Endothelial cell of umbilical vein (primary cell): ENCODE data around the gene RING1. TPM values are rescaled to one million over a fixed set of nuclear protein-coding genes. Genes with fewer than 3 reads are reported as not detected.

Source experiments
- BruUV-seq: library from RNA; stranded (reverse); fragments of 400-500 nt; replicated peaks from 2 replicates; lab custom pipeline; 2021; lab: Mats Ljungman, UMichigan
- CTCF ChIA-PET: fragments of 300-600, 350-600 bp; sonication (Branson Sonifier 250); formaldehyde crosslinking; loops from one replicate; lab custom pipeline; 2021; ENCODE audit warnings: antibody characterized with exemption, inconsistent platforms; lab: Charles Lee
- POLR2A ChIA-PET: fragments of 300-600, 350-600 bp; sonication (Branson Sonifier 250); formaldehyde crosslinking; loops from one replicate; lab custom pipeline; 2021; ENCODE audit warnings: antibody characterized with exemption, inconsistent platforms; lab: Charles Lee
- DNase-seq: peaks from one replicate; pipeline ENCODE4 v3.0.0-alpha.2; 2011; ENCODE audit warnings: low read depth, low spot score
- FAIRE-seq: peaks from 2 replicates; lab custom pipeline; 2011; peaks lifted over from hg19 to GRCh38; lab: Jason Lieb, UNC
- H2AFZ ChIP-seq: 2 replicates; pipeline ENCODE4 v1.6.0; 2012; ENCODE audit warnings: low read depth, low read length, control low read depth, inconsistent platforms
- H3K27ac ChIP-seq: 2 replicates; pipeline ENCODE4 v1.5.1; 2011; ENCODE audit warnings: low read depth, mild to moderate bottlenecking, control low read depth, low read length, moderate library complexity; ENCODE audit not compliant: insufficient read depth
- H3K27me3 ChIP-seq, 2 experiments: 2 replicates each; pipeline versions ENCODE4 v1.6.0 to v1.6.1; 2011; ENCODE audit warnings: low read length in 2 of 2, mixed read lengths in 1 of 2; ENCODE audit not compliant: control insufficient read depth in 2 of 2, insufficient read depth in 2 of 2
- H3K36me3 ChIP-seq, 2 experiments: 2 replicates in 1 of 2; 3 replicates in 1 of 2; pipeline ENCODE4 v1.5.1; 2011; ENCODE audit warnings: low read length in 2 of 2, mild to moderate bottlenecking in 1 of 2, moderate library complexity in 1 of 2; ENCODE audit not compliant: control insufficient read depth in 2 of 2, insufficient read depth in 2 of 2; ENCODE audit errors: extremely low read depth in 1 of 2
- H3K4me1 ChIP-seq: 3 replicates; pipeline ENCODE4 v1.5.1; 2011; ENCODE audit warnings: mild to moderate bottlenecking, low read length; ENCODE audit not compliant: control insufficient read depth, insufficient read depth; ENCODE audit errors: extremely low read depth
- H3K4me2 ChIP-seq: 2 replicates; pipeline ENCODE4 v1.6.1; 2011; ENCODE audit warnings: low read length, control low read depth, mixed read lengths; ENCODE audit not compliant: insufficient read depth
- H3K4me3 ChIP-seq, 3 experiments: fragments of 200-600 bp in 1 of 3; sonication (generic), shearing (Covaris generic) in 1 of 3; replicated peaks in 1 of 3; 2 replicates each; pipeline ENCODE4 v1.5.1; 2011 to 2016; ENCODE audit warnings: control low read depth in 3 of 3, low read length in 3 of 3, mild to moderate bottlenecking in 2 of 3, inconsistent platforms in 1 of 3, low read depth in 1 of 3, moderate library complexity in 1 of 3; ENCODE audit not compliant: insufficient read depth in 1 of 3
- H3K79me2 ChIP-seq: 2 replicates; pipeline ENCODE4 v1.6.0; 2012; ENCODE audit warnings: low read length, inconsistent platforms; ENCODE audit not compliant: control insufficient read depth, insufficient read depth
- H3K9ac ChIP-seq: replicated peaks from 2 replicates; pipeline ENCODE3; 2011; ENCODE audit warnings: low read length, control low read depth; ENCODE audit not compliant: insufficient read depth; ENCODE audit errors: extremely low read depth
- H3K9me1 ChIP-seq: replicated peaks from 3 replicates; pipeline ENCODE4 v1.6.0; 2011; ENCODE audit warnings: mild to moderate bottlenecking, low read length; ENCODE audit not compliant: control insufficient read depth, insufficient read depth; ENCODE audit errors: extremely low read depth
- H3K9me3 ChIP-seq: replicated peaks from 2 replicates; pipeline ENCODE4 v1.5.1; 2012; ENCODE audit warnings: low read length, inconsistent platforms; ENCODE audit not compliant: control insufficient read depth, insufficient read depth
- H4K20me1 ChIP-seq: replicated peaks from 2 replicates; pipeline ENCODE3; 2011; ENCODE audit warnings: mild to moderate bottlenecking, low read length; ENCODE audit not compliant: control insufficient read depth, insufficient read depth; ENCODE audit errors: extremely low read depth
- EZH2 ChIP-seq: IDR thresholded peaks from 2 replicates; pipeline ENCODE4 v1.6.1; 2012; ENCODE audit warnings: borderline replicate concordance, low read depth, mild to moderate bottlenecking, moderate library complexity, low read length, inconsistent platforms; ENCODE audit not compliant: severe bottlenecking
- FOS ChIP-seq: IDR thresholded peaks from 2 replicates; pipeline ENCODE4 v1.6.1; 2011; ENCODE audit warnings: mild to moderate bottlenecking, low read length, moderate library complexity, borderline replicate concordance; ENCODE audit not compliant: insufficient read depth
- GATA2 ChIP-seq: IDR thresholded peaks from 2 replicates; pipeline ENCODE4 v1.7.0; 2011; ENCODE audit warnings: low read depth, mild to moderate bottlenecking, moderate library complexity, mixed read lengths, low read length; ENCODE audit not compliant: insufficient read length, insufficient read depth
- JUN ChIP-seq: IDR thresholded peaks from 2 replicates; pipeline ENCODE4 v1.6.1; 2011; ENCODE audit warnings: borderline replicate concordance, low read depth; ENCODE audit not compliant: insufficient read length, insufficient read depth
- MYC ChIP-seq: IDR thresholded peaks from one replicate; pipeline ENCODE4 v1.6.1; 2011; ENCODE audit warnings: mild to moderate bottlenecking, low read depth, low read length
- POLR2A ChIP-seq: IDR thresholded peaks from 2 replicates; pipeline ENCODE4 v1.6.1; 2012; ENCODE audit warnings: low read depth, mild to moderate bottlenecking, control low read depth, low read length
- POLR2AphosphoS5 ChIP-seq: IDR thresholded peaks from 2 replicates; pipeline ENCODE4 v1.6.1; 2012; ENCODE audit warnings: low read depth, mild to moderate bottlenecking, control low read depth, low read length, moderate library complexity; ENCODE audit not compliant: insufficient read depth
- dilution Hi-C: fragments of 300-500 bp; cut with MboI; formaldehyde crosslinking; loops from one replicate; pipeline ENCODE4 v1.15.0; 2019; ENCODE audit warnings: low sequenced_read_pairs; ENCODE audit not compliant: extremely low pct_ligation_motif_present
- intact Hi-C: fragments of 100-400 bp; cut with micrococcal nuclease; formaldehyde crosslinking; loops from one replicate; pipeline ENCODE4 v1.10.0; 2022
- polyA plus RNA-seq, 4 experiments: library from polyadenylated mRNA; depleted of rRNA in 3 of 4; stranded (reverse) in 3 of 4; unstranded in 1 of 4; fragments of >200 nt; gene quantifications; 2 replicates each; pipeline versions ENCODE4 v1.2.1 to v1.2.3, GENCODE V29; 2011 to 2012; ENCODE audit warnings: missing spikeins in 1 of 4
- total RNA-seq: library from RNA; stranded (reverse); gene quantifications from 2 replicates; pipeline ENCODE4 v1.2.3, GENCODE V29; 2021
- TF ChIP-seq, protein P1 (sequence below), 2 donors: IDR thresholded peaks; 1 replicate in 1 of 2; 2 replicates in 1 of 2; pipeline ENCODE4 v1.5.1; 2011; ENCODE audit warnings: low read length in 2 of 2, mild to moderate bottlenecking in 2 of 2, moderate library complexity in 2 of 2, control low read depth in 1 of 2, inconsistent platforms in 1 of 2, low read depth in 1 of 2; ENCODE audit not compliant: insufficient read depth in 1 of 2; ENCODE audit errors: extremely low read depth in 1 of 2
- TF ChIP-seq, protein P2 (sequence below): IDR thresholded peaks from 2 replicates; pipeline ENCODE4 v1.6.1; 2011; ENCODE audit not compliant: insufficient read depth, insufficient read length

Gene RING1
- total and polyA plus RNA-seq, 2 donors (not counting 3 experiments of a cell fraction or from before 2014, with no cell fraction given), result 26.8 to 27.9 TPM

DNA sequence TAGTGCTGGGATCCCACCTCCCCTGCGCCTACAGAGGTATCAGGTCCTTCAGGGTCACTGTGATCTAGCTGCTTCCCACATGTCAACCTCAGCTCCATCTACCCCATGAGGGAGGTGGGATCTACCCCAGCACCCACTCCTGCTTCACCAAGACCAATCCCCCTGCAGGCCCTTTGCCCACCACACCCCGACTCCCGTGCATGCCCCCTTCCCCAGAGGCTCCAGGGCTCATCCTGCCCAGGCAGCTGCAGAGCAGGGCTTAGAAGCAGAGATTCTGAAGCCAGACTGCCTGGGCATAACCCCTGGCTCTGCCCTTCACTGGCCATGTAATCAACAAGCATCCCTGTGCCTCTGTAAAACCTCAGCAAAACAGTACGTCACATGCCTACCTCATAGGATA lies 33.5 kb upstream of the RING1 start:
- FAIRE-seq (no peak), DNase-seq (no peak)
- Histone ChIP-seq H3K9me3 (no peaks in the 10 kb centered on the region), H3K27me3 (no peaks in the 10 kb centered on the region), H3K4me1 (no peaks in the 10 kb centered on the region), H3K4me3 (no peak overlapping the region), H3K9me1 (no peaks in the 10 kb centered on the region), H3K36me3 (no peaks in the 10 kb centered on the region), H3K79me2 (no peaks in the 10 kb centered on the region), H4K20me1 (no peaks in the 10 kb centered on the region), H3K9ac (no peak overlapping the region), H3K4me2 (no peak overlapping the region), H3K27ac (no peak overlapping the region), H2AFZ (no peak overlapping the region)
- intact Hi-C loops (no loop called here), dilution Hi-C loops (no loop called here)
- no TSS peak for BruUV-seq
- ChIA-PET CTCF (interaction anchor here (1.5 to 3.0 kb wide), 3 partner anchors 13 to 74 kb away, joined by 5 to 19 read pairs (median 10); no protein-coding TSS in a partner anchor), POLR2A (no interaction called here)
- no peak for TF ChIP-seq POLR2AphosphoS5
- no peak for TF ChIP-seq MYC
- no peak for TF ChIP-seq EZH2
- TF ChIP-seq, protein P1, sequence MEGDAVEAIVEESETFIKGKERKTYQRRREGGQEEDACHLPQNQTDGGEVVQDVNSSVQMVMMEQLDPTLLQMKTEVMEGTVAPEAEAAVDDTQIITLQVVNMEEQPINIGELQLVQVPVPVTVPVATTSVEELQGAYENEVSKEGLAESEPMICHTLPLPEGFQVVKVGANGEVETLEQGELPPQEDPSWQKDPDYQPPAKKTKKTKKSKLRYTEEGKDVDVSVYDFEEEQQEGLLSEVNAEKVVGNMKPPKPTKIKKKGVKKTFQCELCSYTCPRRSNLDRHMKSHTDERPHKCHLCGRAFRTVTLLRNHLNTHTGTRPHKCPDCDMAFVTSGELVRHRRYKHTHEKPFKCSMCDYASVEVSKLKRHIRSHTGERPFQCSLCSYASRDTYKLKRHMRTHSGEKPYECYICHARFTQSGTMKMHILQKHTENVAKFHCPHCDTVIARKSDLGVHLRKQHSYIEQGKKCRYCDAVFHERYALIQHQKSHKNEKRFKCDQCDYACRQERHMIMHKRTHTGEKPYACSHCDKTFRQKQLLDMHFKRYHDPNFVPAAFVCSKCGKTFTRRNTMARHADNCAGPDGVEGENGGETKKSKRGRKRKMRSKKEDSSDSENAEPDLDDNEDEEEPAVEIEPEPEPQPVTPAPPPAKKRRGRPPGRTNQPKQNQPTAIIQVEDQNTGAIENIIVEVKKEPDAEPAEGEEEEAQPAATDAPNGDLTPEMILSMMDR (IDR thresholded peaks at IDR 0.05; ENCODE audit: extremely low read depth in 1 of 2, insufficient read depth in 1 of 2, low read depth in 1 of 2, low read length in 2 of 2), result no peak
- TF ChIP-seq FOS, result no peak
- no peak for TF ChIP-seq POLR2A
- TF ChIP-seq JUN, result no peak
- TF ChIP-seq, protein P2, sequence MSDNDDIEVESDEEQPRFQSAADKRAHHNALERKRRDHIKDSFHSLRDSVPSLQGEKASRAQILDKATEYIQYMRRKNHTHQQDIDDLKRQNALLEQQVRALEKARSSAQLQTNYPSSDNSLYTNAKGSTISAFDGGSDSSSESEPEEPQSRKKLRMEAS, result no peak
- no peak for TF ChIP-seq GATA2
